Colon (tissue), 2 donors: ENCODE data around the gene COX7B2.

Experiments used
- FAIRE-seq: peaks from 2 replicates; lab custom pipeline; 2012; peaks lifted over from hg19 to GRCh38; lab: Jason Lieb, UNC
- donor health status: control.
- donor health status: control.

The COX7B2 gene

DNA sequence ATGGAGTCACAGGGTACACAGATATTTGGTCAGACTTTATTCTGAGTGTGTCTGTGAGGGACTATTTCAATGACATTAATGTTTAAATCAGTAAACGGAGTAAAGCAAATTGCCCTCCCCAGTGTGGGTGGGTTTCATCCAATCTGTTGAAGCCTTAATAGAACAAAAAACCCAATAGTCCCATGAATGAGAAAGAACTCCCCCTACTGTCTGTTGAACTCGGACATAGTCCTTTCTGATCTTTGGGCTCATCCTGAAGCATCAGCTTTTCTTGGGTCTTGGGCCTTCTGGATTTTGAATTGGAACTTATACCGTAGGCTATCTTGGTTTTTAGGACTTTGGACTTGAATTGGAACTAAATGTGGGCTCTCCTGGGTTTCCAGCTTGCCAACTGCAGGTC is 193.6 kb downstream of the COX7B2 start:
- FAIRE-seq, result no peak

DNA sequence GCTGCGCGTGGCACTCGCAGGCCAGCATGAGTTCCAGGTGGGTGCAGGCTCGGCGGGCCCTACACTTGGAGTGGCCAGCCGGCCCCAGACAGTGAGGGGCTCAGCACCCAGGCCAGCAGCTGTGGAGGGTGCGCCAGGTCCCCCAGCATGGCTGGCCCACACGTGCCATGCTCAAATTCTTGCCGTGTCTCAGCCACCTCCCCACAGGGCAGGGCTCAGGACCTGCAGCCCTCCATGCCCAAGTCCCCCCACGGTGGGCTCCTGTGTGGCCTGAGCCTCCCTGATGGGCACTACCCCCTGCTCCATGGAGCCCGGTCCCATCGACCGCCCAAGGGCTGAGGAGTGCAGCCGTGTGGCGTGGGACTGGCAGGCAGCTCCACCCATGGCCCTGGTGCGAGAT is 210.2 kb downstream of the COX7B2 start:
- FAIRE-seq, result no peak
